Measurements from ENCODE around the gene PACRG.

GRCh38 chr6:162866656-162867055 lies 138.9 kb downstream of the PACRG start:
- TF ChIP-seq CTCF (IDR thresholded peaks at IDR 0.05) = no peak
- no peak for TF ChIP-seq POLR2A (IDR thresholded peaks at IDR 0.05; ENCODE audit: low read length)
- no peak for TF ChIP-seq BHLHE40 (IDR thresholded peaks at IDR 0.05; ENCODE audit: low read depth, low read length)
- no peak for TF ChIP-seq MAZ (IDR thresholded peaks at IDR 0.05; ENCODE audit: borderline replicate concordance, low read depth, low read length)
- no peak for TF ChIP-seq CHD4 (IDR thresholded peaks at IDR 0.05; ENCODE audit: borderline replicate concordance)
- no peak for TF ChIP-seq ESRRA (IDR thresholded peaks at IDR 0.05; ENCODE audit: borderline replicate concordance, low read length)
- TF ChIP-seq HMGXB4 (CRISPR knock-in tag; IDR thresholded peaks at IDR 0.05; ENCODE audit: borderline replicate concordance) = no peak
- no peak for TF ChIP-seq POLR2AphosphoS2 (conservative IDR thresholded peaks at IDR 0.05; ENCODE audit: low read length)
